Mesothelial cell of epicardium (in vitro differentiated cells): ENCODE data around the gene TIMM10. TPM values are rescaled to one million over a fixed set of nuclear protein-coding genes. Genes with fewer than 3 reads are reported as not detected.

Experiments
- DNase-seq, 2 experiments: peaks; one replicate each; pipeline ENCODE4 v3.0.0; 2021; ENCODE audit warnings: low spot score in 2 of 2; ENCODE audit not compliant: unreplicated experiment in 2 of 2
- H3K27ac Mint-ChIP-seq: 2 replicates; pipeline ENCODE4 v1.8.0; 2021; ENCODE audit warnings: mixed read lengths
- H3K27me3 Mint-ChIP-seq: 2 replicates; pipeline ENCODE4 v1.8.0; 2021; ENCODE audit warnings: low read depth, mixed read lengths
- H3K36me3 Mint-ChIP-seq: 2 replicates; pipeline ENCODE4 v1.8.0; 2021; ENCODE audit warnings: mixed read lengths
- H3K4me1 Mint-ChIP-seq: 2 replicates; pipeline ENCODE4 v1.8.0; 2021; ENCODE audit warnings: mixed read lengths
- H3K4me3 Mint-ChIP-seq: 2 replicates; pipeline ENCODE4 v1.8.0; 2021; ENCODE audit warnings: mild to moderate bottlenecking, moderate library complexity, mixed read lengths
- H3K9me3 Mint-ChIP-seq: 2 replicates; pipeline ENCODE4 v1.8.0; 2021; ENCODE audit warnings: mixed read lengths
- total RNA-seq: library from RNA; stranded (reverse); gene quantifications from 3 replicates; pipeline ENCODE4 v1.2.1, GENCODE V29; 2021
- TF ChIP-seq, protein P1 (sequence below): fragments of 200-600 bp; sonication (generic); IDR thresholded peaks from one replicate; pipeline ENCODE4 v1.5.0; 2021; ENCODE audit warnings: antibody characterized with exemption; ENCODE audit not compliant: unreplicated experiment

TIMM10 gene
- total RNA-seq, 1 donor from 2014 or later: 44.0 TPM

DNA sequence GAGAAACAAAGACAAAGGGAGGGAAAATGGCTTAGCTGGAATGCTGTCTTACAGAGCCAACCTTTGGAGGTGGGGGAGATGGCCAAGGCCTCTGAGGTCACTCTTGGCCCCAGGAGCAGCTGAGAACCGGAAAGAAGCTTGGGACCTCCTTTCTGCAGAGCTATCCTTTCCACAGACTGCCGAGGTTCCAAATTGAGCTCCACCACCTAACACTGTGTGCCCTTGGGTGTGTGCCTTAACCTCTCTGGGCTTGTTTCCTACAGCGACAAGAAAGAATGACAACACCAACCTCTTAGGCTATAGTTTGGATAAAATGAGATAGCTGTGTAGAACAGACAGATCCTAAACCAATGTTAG is 47.0 kb downstream of the TIMM10 start:
- Mint-ChIP-seq H3K27me3 (peaks cover 61% of the 10 kb centered on the region), H3K4me1 (peaks cover 17% of the 10 kb centered on the region), H3K4me3 (peak overlapping the region; percentile 65)

GRCh38 chr11:57482782-57483561 is 47.6 kb downstream of the TIMM10 start:
- Mint-ChIP-seq H3K9me3 (no peaks in the 10 kb centered on the region), H3K4me3 (peak overlapping the region; percentile 65), H3K36me3 (no peaks in the 10 kb centered on the region), H3K4me1 (peaks cover 17% of the 10 kb centered on the region), H3K27ac (no peak overlapping the region), H3K27me3 (peaks cover 67% of the 10 kb centered on the region)
- DNase-seq: peak; percentile 66 to 81
- TF ChIP-seq, protein P1, sequence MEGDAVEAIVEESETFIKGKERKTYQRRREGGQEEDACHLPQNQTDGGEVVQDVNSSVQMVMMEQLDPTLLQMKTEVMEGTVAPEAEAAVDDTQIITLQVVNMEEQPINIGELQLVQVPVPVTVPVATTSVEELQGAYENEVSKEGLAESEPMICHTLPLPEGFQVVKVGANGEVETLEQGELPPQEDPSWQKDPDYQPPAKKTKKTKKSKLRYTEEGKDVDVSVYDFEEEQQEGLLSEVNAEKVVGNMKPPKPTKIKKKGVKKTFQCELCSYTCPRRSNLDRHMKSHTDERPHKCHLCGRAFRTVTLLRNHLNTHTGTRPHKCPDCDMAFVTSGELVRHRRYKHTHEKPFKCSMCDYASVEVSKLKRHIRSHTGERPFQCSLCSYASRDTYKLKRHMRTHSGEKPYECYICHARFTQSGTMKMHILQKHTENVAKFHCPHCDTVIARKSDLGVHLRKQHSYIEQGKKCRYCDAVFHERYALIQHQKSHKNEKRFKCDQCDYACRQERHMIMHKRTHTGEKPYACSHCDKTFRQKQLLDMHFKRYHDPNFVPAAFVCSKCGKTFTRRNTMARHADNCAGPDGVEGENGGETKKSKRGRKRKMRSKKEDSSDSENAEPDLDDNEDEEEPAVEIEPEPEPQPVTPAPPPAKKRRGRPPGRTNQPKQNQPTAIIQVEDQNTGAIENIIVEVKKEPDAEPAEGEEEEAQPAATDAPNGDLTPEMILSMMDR: peak; percentile 79

More for the DNA sequence above, 47.0 kb downstream of the TIMM10 start:
- Mint-ChIP-seq H3K9me3 (no peaks in the 10 kb centered on the region), H3K27ac (no peak overlapping the region), H3K36me3 (no peaks in the 10 kb centered on the region)
- TF ChIP-seq, protein P1: no peak
- DNase-seq: no peak

GRCh38 chr11:57481915-57482781 is 48.4 kb downstream of the TIMM10 start:
- H3K4me3 Mint-ChIP-seq: peak overlapping the region; percentile 65
- H3K4me1 Mint-ChIP-seq: peaks cover 17% of the 10 kb centered on the region
- no peaks in the 10 kb centered on the region for H3K9me3 Mint-ChIP-seq
- no peak overlapping the region for H3K27ac Mint-ChIP-seq
- TF ChIP-seq, protein P1: no peak
- H3K36me3 Mint-ChIP-seq: no peaks in the 10 kb centered on the region
- peaks cover 75% of the 10 kb centered on the region for H3K27me3 Mint-ChIP-seq
- no peak for DNase-seq

GRCh38 chr11:57481315-57481714 is 49.2 kb downstream of the TIMM10 start:
- Mint-ChIP-seq H3K4me3 (peak overlapping the region; percentile 53), H3K9me3 (no peaks in the 10 kb centered on the region)

DNA sequence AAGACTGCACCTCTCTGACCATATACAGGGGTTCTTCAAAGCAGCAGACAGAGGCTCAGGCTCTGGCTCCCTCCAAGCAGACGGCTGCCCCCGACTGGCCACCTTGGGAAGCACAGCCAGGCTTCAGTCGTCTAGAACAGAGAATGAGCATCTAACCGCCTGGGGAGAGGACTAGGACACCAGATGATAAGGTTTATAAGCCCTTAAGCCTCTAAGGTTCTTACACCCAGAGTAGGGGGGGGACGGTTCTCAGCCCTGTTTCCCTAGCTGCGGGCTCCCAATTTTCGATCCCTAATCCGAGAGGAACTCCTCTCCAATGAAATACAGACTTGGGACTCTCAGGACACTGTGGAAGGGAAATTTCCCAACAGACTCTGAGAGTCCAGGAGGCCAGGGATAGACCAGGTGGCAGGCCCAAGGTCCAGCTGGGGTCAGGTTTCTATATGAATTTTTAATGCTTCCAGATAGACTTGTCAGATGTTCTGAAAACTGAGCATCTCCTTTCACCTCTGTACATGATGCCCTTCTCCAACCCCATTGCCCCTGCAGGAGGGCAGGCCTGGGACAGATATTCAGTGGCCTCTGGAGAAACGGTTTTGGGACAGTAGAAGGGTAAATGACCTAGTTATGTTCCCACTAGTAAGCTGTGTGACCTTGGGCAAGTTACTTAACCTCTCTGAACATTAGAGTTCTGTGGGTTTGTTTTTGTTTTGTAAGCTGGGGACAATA is 50.0 kb downstream of the TIMM10 start:
- H3K4me1 Mint-ChIP-seq: peaks cover 25% of the 10 kb centered on the region
- peak in 1 of 2 experiments; percentile 60 for DNase-seq
- no peaks in the 10 kb centered on the region for H3K9me3 Mint-ChIP-seq
- H3K36me3 Mint-ChIP-seq: no peaks in the 10 kb centered on the region
- TF ChIP-seq, protein P1: peak; percentile 36
- no peak overlapping the region for H3K27ac Mint-ChIP-seq
- H3K4me3 Mint-ChIP-seq: no peak overlapping the region
- H3K27me3 Mint-ChIP-seq: peaks cover 89% of the 10 kb centered on the region

More at GRCh38 chr11:57481315-57481714, 49.2 kb downstream of the TIMM10 start:
- Mint-ChIP-seq H3K4me1 (peaks cover 20% of the 10 kb centered on the region), H3K27ac (no peak overlapping the region), H3K27me3 (peaks cover 82% of the 10 kb centered on the region), H3K36me3 (no peaks in the 10 kb centered on the region)
- TF ChIP-seq, protein P1: no peak
- no peak for DNase-seq
